ENCODE measurements around the gene EXD3. TPM values are rescaled to one million over a fixed set of nuclear protein-coding genes. Genes with fewer than 3 reads are reported as not detected.

The EXD3 gene
- total RNA-seq, 1 donor from 2014 or later: 7.6 TPM

- no peak for DNase-seq
Measured at GRCh38 chr9:137293482-137294090, 129.4 kb downstream of the EXD3 start.

GRCh38 chr9:137293094-137293481 lies 129.9 kb downstream of the EXD3 start:
- no peak for DNase-seq

GRCh38 chr9:137286975-137287383 lies 136.0 kb downstream of the EXD3 start:
- DNase-seq: no peak

GRCh38 chr9:137281345-137282116 lies 141.4 kb downstream of the EXD3 start:
- DNase-seq: no peak

- no peak for DNase-seq
Measured at GRCh38 chr9:137280474-137281344, 142.3 kb downstream of the EXD3 start.

GRCh38 chr9:137279741-137280473 lies 143.1 kb downstream of the EXD3 start:
- DNase-seq: no peak

GRCh38 chr9:137278721-137279711 lies 143.9 kb downstream of the EXD3 start:
- DNase-seq: no peak

- DNase-seq: no peak
Measured at GRCh38 chr9:137278061-137278701, 144.8 kb downstream of the EXD3 start.

GRCh38 chr9:137277329-137278041 lies 145.5 kb downstream of the EXD3 start, which contains the start of gene TOR4A:
Gene TOR4A, plus strand, starts transcription at chr9:137277726. Its CDS starts 964 bp downstream, at chr9:137278690.
- no peak for DNase-seq

- DNase-seq: peak; percentile 63
Measured at GRCh38 chr9:137276473-137277328, 146.3 kb downstream of the EXD3 start.

GRCh38 chr9:137275588-137276472 lies 147.1 kb downstream of the EXD3 start:
- DNase-seq: no peak

GRCh38 chr9:137275203-137275587 lies 147.8 kb downstream of the EXD3 start:
- no peak for DNase-seq

- DNase-seq: no peak
Measured at GRCh38 chr9:137273611-137274320, 149.2 kb downstream of the EXD3 start.

GRCh38 chr9:137273095-137273490 lies 149.9 kb downstream of the EXD3 start:
- DNase-seq: no peak

- no peak for DNase-seq
Measured at GRCh38 chr9:137272241-137273094, 150.5 kb downstream of the EXD3 start.

GRCh38 chr9:137271696-137272076 lies 151.3 kb downstream of the EXD3 start:
- no peak for DNase-seq
